ENCODE data around the gene CPED1. TPM values are rescaled to one million over a fixed set of nuclear protein-coding genes. Genes with fewer than 3 reads are reported as not detected.

CPED1 gene
- total RNA-seq, 2 donors from 2014 or later, result 4.0 to 15.9 TPM

DNA sequence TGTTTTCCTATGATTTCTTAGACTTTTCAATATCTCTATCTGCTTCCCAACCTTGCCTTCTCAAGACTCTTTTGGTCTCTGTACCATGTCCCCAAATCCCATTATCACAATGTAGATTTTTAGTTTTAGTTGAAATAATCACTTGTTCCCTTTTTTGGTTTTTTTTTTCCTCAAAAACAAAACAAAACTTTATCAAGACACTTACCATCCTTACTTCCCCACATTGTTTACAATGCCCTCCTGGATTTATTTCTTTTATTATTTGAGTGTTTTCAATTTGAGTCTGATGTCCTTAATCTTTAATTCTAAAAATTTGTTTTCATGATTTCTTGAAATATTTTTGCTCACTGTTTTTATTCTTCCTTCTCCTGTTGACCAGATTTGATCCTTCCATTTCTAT is 112.6 kb downstream of the CPED1 start:
- DNase-seq, result no peak
- H3K27me3 ChIP-seq, result no peaks in the 10 kb centered on the region
- H3K9ac ChIP-seq (ENCODE audit: low read depth in 2 of 2, low read length in 2 of 2), result no peak overlapping the region
- no peak overlapping the region for H3K27ac ChIP-seq
- H3K9me3 ChIP-seq, result no peaks in the 10 kb centered on the region
- H3K36me3 ChIP-seq, result no peaks in the 10 kb centered on the region
- TF ChIP-seq, protein P1, sequence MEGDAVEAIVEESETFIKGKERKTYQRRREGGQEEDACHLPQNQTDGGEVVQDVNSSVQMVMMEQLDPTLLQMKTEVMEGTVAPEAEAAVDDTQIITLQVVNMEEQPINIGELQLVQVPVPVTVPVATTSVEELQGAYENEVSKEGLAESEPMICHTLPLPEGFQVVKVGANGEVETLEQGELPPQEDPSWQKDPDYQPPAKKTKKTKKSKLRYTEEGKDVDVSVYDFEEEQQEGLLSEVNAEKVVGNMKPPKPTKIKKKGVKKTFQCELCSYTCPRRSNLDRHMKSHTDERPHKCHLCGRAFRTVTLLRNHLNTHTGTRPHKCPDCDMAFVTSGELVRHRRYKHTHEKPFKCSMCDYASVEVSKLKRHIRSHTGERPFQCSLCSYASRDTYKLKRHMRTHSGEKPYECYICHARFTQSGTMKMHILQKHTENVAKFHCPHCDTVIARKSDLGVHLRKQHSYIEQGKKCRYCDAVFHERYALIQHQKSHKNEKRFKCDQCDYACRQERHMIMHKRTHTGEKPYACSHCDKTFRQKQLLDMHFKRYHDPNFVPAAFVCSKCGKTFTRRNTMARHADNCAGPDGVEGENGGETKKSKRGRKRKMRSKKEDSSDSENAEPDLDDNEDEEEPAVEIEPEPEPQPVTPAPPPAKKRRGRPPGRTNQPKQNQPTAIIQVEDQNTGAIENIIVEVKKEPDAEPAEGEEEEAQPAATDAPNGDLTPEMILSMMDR (IDR thresholded peaks at IDR 0.05), result no peak
- intact Hi-C loops (cut with DNase I), result no loop called here
- no peak overlapping the region for H3K4me3 ChIP-seq
- no peaks in the 10 kb centered on the region for H3K4me1 ChIP-seq

DNA sequence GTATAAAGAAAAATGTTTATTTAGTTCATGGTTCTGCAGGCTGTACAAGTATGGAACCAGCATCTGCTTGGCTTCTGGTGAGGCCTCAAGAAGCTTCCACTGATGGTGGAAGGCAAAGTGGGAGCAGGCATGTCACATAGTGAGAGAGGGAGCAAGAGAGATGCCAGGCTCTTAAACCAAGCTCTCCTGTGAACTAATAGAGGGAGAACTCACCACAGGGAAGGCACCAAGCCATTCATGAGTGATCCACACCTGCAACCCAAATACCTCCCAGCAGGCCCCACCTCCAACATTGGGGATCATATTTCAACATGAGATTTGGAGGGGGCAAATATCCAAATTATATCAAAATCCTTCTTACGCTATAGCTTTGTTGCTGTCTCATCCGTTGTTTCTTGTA is 113.1 kb downstream of the CPED1 start:
- H3K9me3 ChIP-seq, result no peaks in the 10 kb centered on the region
- no peaks in the 10 kb centered on the region for H3K27me3 ChIP-seq
- H3K4me1 ChIP-seq, result no peaks in the 10 kb centered on the region
- no peak overlapping the region for H3K27ac ChIP-seq
- H3K4me3 ChIP-seq, result no peak overlapping the region
- intact Hi-C loops (cut with DNase I), result no loop called here
- no peak for DNase-seq
- TF ChIP-seq, protein P1 (IDR thresholded peaks at IDR 0.05), result no peak
- no peak overlapping the region for H3K9ac ChIP-seq (ENCODE audit: low read depth in 2 of 2, low read length in 2 of 2)
- no peaks in the 10 kb centered on the region for H3K36me3 ChIP-seq

DNA sequence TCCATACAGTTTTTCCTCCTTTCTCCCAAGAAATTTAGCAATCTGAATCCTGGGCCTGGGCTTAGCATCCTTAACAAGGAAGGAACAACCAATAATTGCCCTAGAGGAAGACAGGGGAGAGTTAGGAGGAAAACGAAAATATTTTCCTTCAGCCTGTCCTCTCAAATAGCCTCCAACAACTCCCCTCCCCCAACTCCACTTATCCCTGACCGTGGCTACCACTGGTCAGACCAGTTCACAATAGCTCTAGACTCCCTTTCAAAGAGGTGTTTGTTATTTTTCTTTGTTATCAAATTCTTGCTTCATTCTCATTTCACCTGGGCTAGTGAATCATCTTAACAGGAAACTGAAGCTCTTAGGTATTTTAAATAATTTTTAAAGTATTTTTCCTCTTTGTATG is 114.1 kb downstream of the CPED1 start:
- Histone ChIP-seq H3K4me1 (no peaks in the 10 kb centered on the region), H3K27me3 (no peaks in the 10 kb centered on the region), H3K27ac (no peak overlapping the region), H3K9ac (ENCODE audit: low read depth in 2 of 2, low read length in 2 of 2) (no peak overlapping the region), H3K36me3 (no peaks in the 10 kb centered on the region), H3K4me3 (no peak overlapping the region), H3K9me3 (no peaks in the 10 kb centered on the region)
- intact Hi-C loops (cut with DNase I), result no loop called here
- no peak for DNase-seq
- TF ChIP-seq, protein P1 (IDR thresholded peaks at IDR 0.05), result no peak

GRCh38 chr7:121103086-121103485 is 114.6 kb downstream of the CPED1 start:
- Histone ChIP-seq H3K27me3 (no peaks in the 10 kb centered on the region), H3K9ac (ENCODE audit: low read depth in 2 of 2, low read length in 2 of 2) (no peak overlapping the region), H3K4me1 (no peaks in the 10 kb centered on the region), H3K9me3 (no peaks in the 10 kb centered on the region), H3K27ac (no peak overlapping the region), H3K36me3 (no peaks in the 10 kb centered on the region), H3K4me3 (no peak overlapping the region)
- DNase-seq, result no peak
- TF ChIP-seq, protein P1 (IDR thresholded peaks at IDR 0.05), result no peak
- intact Hi-C loops (cut with DNase I), result no loop called here

- Histone ChIP-seq H3K4me1 (no peaks in the 10 kb centered on the region), H3K9ac (ENCODE audit: low read depth in 2 of 2, low read length in 2 of 2) (no peak overlapping the region), H3K27ac (no peak overlapping the region), H3K4me3 (no peak overlapping the region), H3K36me3 (no peaks in the 10 kb centered on the region), H3K27me3 (no peaks in the 10 kb centered on the region), H3K9me3 (no peaks in the 10 kb centered on the region)
- TF ChIP-seq, protein P1 (IDR thresholded peaks at IDR 0.05), result no peak
- no peak for DNase-seq
- intact Hi-C loops (cut with DNase I), result no loop called here
Measured at GRCh38 chr7:121103579-121103978, 115.1 kb downstream of the CPED1 start.

- TF ChIP-seq, protein P1 (IDR thresholded peaks at IDR 0.05), result no peak
- Histone ChIP-seq H3K4me1 (no peaks in the 10 kb centered on the region), H3K9ac (ENCODE audit: low read depth in 2 of 2, low read length in 2 of 2) (no peak overlapping the region), H3K4me3 (no peak overlapping the region), H3K36me3 (no peaks in the 10 kb centered on the region), H3K27ac (no peak overlapping the region), H3K9me3 (no peaks in the 10 kb centered on the region), H3K27me3 (no peaks in the 10 kb centered on the region)
- intact Hi-C loops (cut with DNase I), result no loop called here
- no peak for DNase-seq
Measured at GRCh38 chr7:121105262-121105661, 116.8 kb downstream of the CPED1 start.

All from colonic mucosa (tissue), 4 donors.